Measurements from ENCODE around the gene SLC26A4.

SLC26A4 gene

DNA sequence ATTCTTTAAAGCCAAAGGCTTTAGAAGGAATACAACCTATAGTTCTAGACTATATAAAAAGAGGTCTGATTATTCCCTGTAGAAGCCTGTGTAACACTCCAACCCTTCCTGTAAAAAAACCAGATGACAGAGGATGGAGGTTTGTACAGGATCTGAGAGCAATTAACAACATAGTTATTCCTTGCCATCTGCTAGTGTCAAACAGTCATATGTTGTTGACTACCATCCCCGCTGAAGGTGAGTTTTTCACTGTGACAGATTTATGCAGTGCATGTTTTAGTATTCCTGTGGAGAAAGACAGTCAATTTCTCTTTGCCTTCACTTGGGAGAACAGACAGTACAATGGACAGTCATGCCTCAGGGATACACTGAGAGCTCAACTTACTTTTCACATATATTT, 19.0 kb upstream of the SLC26A4 start:
- no peak overlapping the region for H3K4me3 ChIP-seq (ENCODE audit: low read length)
- no peak for TF ChIP-seq ZNF274 (IDR thresholded peaks at IDR 0.05; ENCODE audit: low read depth, low read length)

GRCh38 chr7:107642501-107642900, 18.1 kb upstream of the SLC26A4 start:
- no peak overlapping the region for H3K4me3 ChIP-seq (ENCODE audit: low read length)
- TF ChIP-seq ZNF274 (IDR thresholded peaks at IDR 0.05; ENCODE audit: low read depth, low read length), result no peak

DNA sequence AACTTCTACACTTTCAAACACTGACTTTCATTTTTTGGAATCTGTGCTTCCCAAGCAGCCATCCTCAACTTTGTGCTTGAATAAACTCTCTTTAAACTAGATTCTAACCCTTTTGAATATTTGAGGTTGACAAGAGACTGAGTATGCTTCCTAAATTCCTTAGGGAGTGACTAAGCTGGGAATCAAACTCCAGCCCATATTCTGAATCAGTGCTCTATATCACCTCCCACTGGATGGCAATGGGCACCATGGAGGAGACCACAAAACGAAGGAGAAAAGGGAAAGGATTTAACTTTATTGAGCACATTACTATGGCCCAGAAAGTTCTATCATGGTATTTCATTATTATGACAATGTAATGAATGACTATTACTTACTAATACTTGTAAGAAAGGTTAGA, 17.2 kb upstream of the SLC26A4 start:
- H3K4me3 ChIP-seq (ENCODE audit: low read length), result no peak overlapping the region
- TF ChIP-seq ZNF274 (IDR thresholded peaks at IDR 0.05; ENCODE audit: low read depth, low read length), result no peak

- no peak overlapping the region for H3K4me3 ChIP-seq (ENCODE audit: low read length)
- no peak for TF ChIP-seq ZNF274 (IDR thresholded peaks at IDR 0.05; ENCODE audit: low read depth, low read length)
Observed at GRCh38 chr7:107643938-107644308, 16.7 kb upstream of the SLC26A4 start.

DNA sequence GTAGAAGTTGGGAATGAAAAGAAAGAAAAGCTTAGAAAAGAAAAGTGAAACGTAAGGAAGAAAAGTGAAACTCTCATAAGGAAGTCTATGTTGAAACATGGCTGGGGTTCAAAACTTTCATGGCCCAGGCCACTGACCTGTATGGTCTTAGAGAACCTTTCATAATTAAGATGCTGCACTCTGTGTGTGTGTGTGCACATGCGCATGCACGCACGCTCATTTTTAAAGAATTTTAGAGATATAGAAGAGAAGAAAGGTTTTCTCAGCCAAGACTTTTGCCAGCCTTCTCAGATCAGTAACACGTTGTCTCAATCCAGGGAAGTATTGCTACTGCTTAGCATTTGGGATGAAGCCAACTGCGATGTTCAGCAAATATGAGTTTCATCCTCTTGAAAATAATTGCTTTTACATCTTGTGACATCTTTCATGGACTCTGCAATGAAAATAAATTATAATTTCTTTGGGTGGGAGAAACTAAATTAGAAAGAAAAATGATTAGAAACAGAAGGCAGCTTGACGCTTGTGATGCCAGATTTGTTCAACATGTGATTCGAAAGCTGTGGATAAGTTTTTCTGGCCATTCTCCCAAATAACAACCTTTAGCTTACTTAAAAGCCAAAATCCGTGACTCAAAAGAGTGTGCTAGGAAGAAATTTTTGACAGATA, 16.2 kb upstream of the SLC26A4 start:
- no peak overlapping the region for H3K4me3 ChIP-seq (ENCODE audit: low read length)
- TF ChIP-seq ZNF274 (IDR thresholded peaks at IDR 0.05; ENCODE audit: low read depth, low read length), result no peak

- no peak overlapping the region for H3K4me3 ChIP-seq (ENCODE audit: low read length)
- TF ChIP-seq ZNF274 (IDR thresholded peaks at IDR 0.05; ENCODE audit: low read depth, low read length), result no peak
Observed at GRCh38 chr7:107652642-107653041, 8.0 kb upstream of the SLC26A4 start.

DNA sequence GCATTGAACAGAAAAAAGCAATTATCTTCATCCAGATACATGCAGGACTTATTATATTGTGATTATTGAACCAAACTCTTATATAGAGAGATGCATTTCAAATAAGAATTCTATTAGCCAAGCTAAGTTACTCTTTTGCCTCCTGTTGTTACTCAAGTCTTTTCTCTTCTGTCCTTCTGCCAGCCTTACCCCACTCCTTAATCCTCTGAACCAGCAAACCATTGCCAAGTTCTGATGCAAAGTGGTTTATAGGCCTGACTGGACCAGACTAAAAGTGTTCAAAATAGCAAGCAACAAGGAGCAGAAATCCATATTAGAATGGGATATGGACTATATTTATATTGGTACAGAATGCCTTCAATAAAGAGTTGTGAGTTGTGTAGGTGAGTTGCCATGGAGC, 2.2 kb upstream of the SLC26A4 start:
- no peak for TF ChIP-seq ZNF274 (IDR thresholded peaks at IDR 0.05; ENCODE audit: low read depth, low read length)
- no peak overlapping the region for H3K4me3 ChIP-seq (ENCODE audit: low read length)

DNA sequence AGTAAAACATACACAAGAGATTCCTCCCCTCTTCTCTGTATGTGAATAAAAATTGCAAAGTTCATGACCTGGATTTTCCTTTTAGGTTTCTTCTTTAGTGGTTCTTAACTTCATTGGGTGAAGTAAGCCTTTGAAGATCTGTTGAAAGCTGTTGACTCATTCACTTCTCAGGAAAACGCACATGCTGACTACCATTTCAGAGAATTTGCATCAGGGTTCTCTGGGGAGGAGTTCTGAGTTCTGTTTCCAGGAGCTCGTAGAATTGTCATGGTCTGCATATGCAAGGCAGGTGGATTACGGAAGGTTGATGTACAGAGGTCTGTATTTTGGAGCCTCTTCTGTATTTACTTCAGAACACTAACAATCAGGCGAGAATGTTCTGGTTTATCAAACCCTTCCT, 962 bp upstream of the SLC26A4 start:
- no peak overlapping the region for H3K4me3 ChIP-seq (ENCODE audit: low read length)
- TF ChIP-seq ZNF274 (IDR thresholded peaks at IDR 0.05; ENCODE audit: low read depth, low read length), result no peak

- no peak for TF ChIP-seq ZNF274 (IDR thresholded peaks at IDR 0.05; ENCODE audit: low read depth, low read length)
- peak overlapping the region; percentile 42; the same call in 1 of the 2 replicates for H3K4me3 ChIP-seq (ENCODE audit: low read length)
Observed at GRCh38 chr7:107661081-107661864, 645 bp downstream of the SLC26A4 start.

- peak overlapping the region; percentile 42; the same call in 1 of the 2 replicates for H3K4me3 ChIP-seq (ENCODE audit: low read length)
- no peak for TF ChIP-seq ZNF274 (IDR thresholded peaks at IDR 0.05; ENCODE audit: low read depth, low read length)
Observed at GRCh38 chr7:107661865-107662379, 1.3 kb downstream of the SLC26A4 start.

DNA sequence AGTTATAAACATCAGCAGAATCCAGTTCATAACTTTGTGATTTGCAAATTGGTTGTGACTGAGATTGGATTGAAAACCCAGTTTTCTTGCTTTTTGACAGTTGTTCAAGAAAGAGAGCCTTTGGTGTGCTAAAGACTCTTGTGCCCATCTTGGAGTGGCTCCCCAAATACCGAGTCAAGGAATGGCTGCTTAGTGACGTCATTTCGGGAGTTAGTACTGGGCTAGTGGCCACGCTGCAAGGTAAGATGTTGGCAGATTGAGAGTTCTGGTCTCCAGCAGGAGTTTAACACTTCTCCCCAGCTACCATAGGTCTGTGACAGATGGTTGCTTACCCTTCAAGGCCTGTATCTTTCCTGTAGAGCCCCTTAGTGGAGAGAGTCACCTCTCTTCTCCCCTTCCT, 2.6 kb downstream of the SLC26A4 start:
- no peak overlapping the region for H3K4me3 ChIP-seq (ENCODE audit: low read length)
- TF ChIP-seq ZNF274 (IDR thresholded peaks at IDR 0.05; ENCODE audit: low read depth, low read length), result no peak

GRCh38 chr7:107666790-107667189, 6.2 kb downstream of the SLC26A4 start:
- no peak for TF ChIP-seq ZNF274 (IDR thresholded peaks at IDR 0.05; ENCODE audit: low read depth, low read length)
- H3K4me3 ChIP-seq (ENCODE audit: low read length), result no peak overlapping the region

GRCh38 chr7:107667341-107667740, 6.7 kb downstream of the SLC26A4 start:
- H3K4me3 ChIP-seq (ENCODE audit: low read length), result no peak overlapping the region
- TF ChIP-seq ZNF274 (IDR thresholded peaks at IDR 0.05; ENCODE audit: low read depth, low read length), result no peak

- TF ChIP-seq ZNF274 (IDR thresholded peaks at IDR 0.05; ENCODE audit: low read depth, low read length), result no peak
- H3K4me3 ChIP-seq (ENCODE audit: low read length), result no peak overlapping the region
Observed at GRCh38 chr7:107668296-107668695, 7.7 kb downstream of the SLC26A4 start.

- TF ChIP-seq ZNF274 (IDR thresholded peaks at IDR 0.05; ENCODE audit: low read depth, low read length), result no peak
Observed at GRCh38 chr7:107672183-107672582, 11.6 kb downstream of the SLC26A4 start.

More at GRCh38 chr7:107672183-107672582, 11.6 kb downstream of the SLC26A4 start:
- H3K4me3 ChIP-seq (ENCODE audit: low read length), result no peak overlapping the region

All from GM08714 (cell line).